Thymus (tissue), 14 donors: ENCODE data around the gene ZNF534. TPM values are rescaled to one million over a fixed set of nuclear protein-coding genes. Genes with fewer than 3 reads are reported as not detected.

ENCODE experiments used
- DNase-seq, 9 donors: peaks; one replicate each; pipeline ENCODE4 v3.0.0-alpha.2; 2013; ENCODE audit warnings: low spot score in 9 of 9, low read depth in 6 of 9, missing footprints in 1 of 9
- H3K27ac ChIP-seq, 2 donors: one replicate each; pipeline ENCODE4 v1.5.1; 2013; ENCODE audit warnings: control low read depth in 1 of 2, low read depth in 1 of 2, low read length in 1 of 2, mild to moderate bottlenecking in 1 of 2, moderate library complexity in 1 of 2
- H3K27me3 ChIP-seq, 2 donors: one replicate each; pipeline ENCODE4 v1.5.1; 2013; ENCODE audit warnings: low read length in 1 of 2; ENCODE audit not compliant: control insufficient read depth in 2 of 2, insufficient read depth in 1 of 2
- H3K36me3 ChIP-seq, 2 donors: one replicate each; pipeline ENCODE4 v1.5.1; 2013; ENCODE audit warnings: low read length in 1 of 2, mild to moderate bottlenecking in 1 of 2, moderate library complexity in 1 of 2; ENCODE audit not compliant: control insufficient read depth in 2 of 2, insufficient read depth in 2 of 2
- H3K4me1 ChIP-seq, 2 donors: one replicate each; pipeline ENCODE4 v1.5.1; 2013; ENCODE audit warnings: low read length in 2 of 2; ENCODE audit not compliant: control insufficient read depth in 2 of 2, insufficient read depth in 2 of 2
- H3K4me3 ChIP-seq, 2 donors: one replicate each; pipeline ENCODE4 v1.5.1; 2013; ENCODE audit warnings: low read length in 2 of 2, control low read depth in 1 of 2, mild to moderate bottlenecking in 1 of 2
- H3K9me3 ChIP-seq, 2 donors: one replicate each; pipeline ENCODE4 v1.5.1; 2013; ENCODE audit warnings: low read length in 1 of 2, mild to moderate bottlenecking in 1 of 2; ENCODE audit not compliant: control insufficient read depth in 2 of 2, insufficient read depth in 1 of 2
- WGBS: extraction: QIAGEN DNeasy Blood & Tissue Kit; methylation state at CpG from one replicate; pipeline ENCODE4 v1.1.7; 2013; 5-methylcytosine and 5-hydroxymethylcytosine counted together
- long read RNA-seq, 10 donors: transcript quantifications; one replicate each; lab custom pipeline, GENCODE V29; 2026
- polyA plus RNA-seq: library from polyadenylated mRNA; stranded (reverse); fragments of 200-250 nt; gene quantifications from one replicate; pipeline ENCODE4 v1.2.3, GENCODE V29; 2013
- total RNA-seq: library from RNA; stranded (reverse); fragments of 120-200 nt; gene quantifications from one replicate; pipeline ENCODE4 v1.2.4, GENCODE V29; 2013
- donor health status: healthy.

The ZNF534 gene
- total RNA-seq (0.05 TPM), polyA plus RNA-seq (0.82 TPM)
- long read RNA-seq, donor 1, result 0 reads
- long read RNA-seq, donor 2, result 0 reads
- long read RNA-seq, donor 3, result 0 reads
- long read RNA-seq, donor 4, result 0 reads
- long read RNA-seq, donor 5, result 0 reads
- long read RNA-seq, donor 6, result 0 reads
- long read RNA-seq, donor 7, result 0 reads
- long read RNA-seq, donor 8, result 0 reads
- long read RNA-seq, donor 9, result 0 reads
- long read RNA-seq, donor 10, result 0 reads

DNA sequence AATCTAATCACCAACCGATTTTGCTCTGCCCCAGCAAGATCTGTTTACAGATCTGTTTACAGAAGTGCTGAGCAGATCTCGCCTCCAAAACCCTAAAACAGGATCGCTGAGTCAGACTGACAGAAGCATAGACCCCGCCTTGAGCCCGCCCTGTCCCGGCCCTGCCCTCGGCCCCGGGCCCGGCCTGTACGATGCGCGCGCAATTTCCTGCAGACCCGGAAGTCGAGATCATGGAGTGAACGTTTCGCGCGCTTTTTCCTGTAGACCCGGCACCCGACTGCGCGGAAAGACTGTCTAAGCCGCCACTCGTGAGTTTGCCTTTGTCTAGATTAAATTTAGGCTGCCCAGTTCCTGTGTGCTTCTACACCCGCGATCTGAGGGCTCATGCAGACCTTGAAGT is at the start of gene ZNF534:
TSS of gene ZNF534 (plus strand) at position 212 of the 400 bp plus-strand sequence. CDS start 2,327 bp downstream, outside the sequence.
- Histone ChIP-seq H3K4me1 (no peaks in the 10 kb centered on the region), H3K4me3 (no peak within 1 kb of the TSS), H3K36me3 (no peaks in the 10 kb centered on the region), H3K9me3 (peaks cover 8 to 51% of the 10 kb centered on the region in 2 donors), H3K27me3 (no peaks in the 10 kb centered on the region), H3K27ac (no peak within 1 kb of the TSS)
- DNase-seq, result no peak
- 70% methylated on average over 27 of the region's 27 CpGs for WGBS

GRCh38 chr19:52391135-52391534 is 37.8 kb upstream of the ZNF534 start:
- WGBS, result 81% methylated on average over 1 of the region's 1 CpG
- Histone ChIP-seq H3K36me3 (peaks cover 0 to 5% of the 10 kb centered on the region in 2 donors), H3K4me1 (no peaks in the 10 kb centered on the region), H3K27me3 (no peaks in the 10 kb centered on the region), H3K27ac (no peak overlapping the region), H3K9me3 (peaks cover 6 to 36% of the 10 kb centered on the region in 2 donors), H3K4me3 (no peak overlapping the region)
- no peak for DNase-seq

GRCh38 chr19:52397310-52398080 is 31.5 kb upstream of the ZNF534 start, which contains the start of gene ZNF528:
ZNF528 (plus strand) TSS chr19:52397849; CDS start chr19:52402014, 4,165 bp downstream.
- peaks cover 3 to 34% of the 10 kb centered on the region in 2 donors for H3K9me3 ChIP-seq
- peak within 1 kb of the TSS; percentile 53 to 65 for H3K4me3 ChIP-seq
- peak; percentile 52 to 92 (median 78) for DNase-seq
- peaks cover 0 to 5% of the 10 kb centered on the region in 2 donors for H3K36me3 ChIP-seq
- peak within 1 kb of the TSS; percentile 2 to 88 for H3K27ac ChIP-seq
- peaks cover 0 to 5% of the 10 kb centered on the region in 2 donors for H3K4me1 ChIP-seq
- no peaks in the 10 kb centered on the region for H3K27me3 ChIP-seq
- 2% methylated on average over 36 of the region's 36 CpGs for WGBS

DNA sequence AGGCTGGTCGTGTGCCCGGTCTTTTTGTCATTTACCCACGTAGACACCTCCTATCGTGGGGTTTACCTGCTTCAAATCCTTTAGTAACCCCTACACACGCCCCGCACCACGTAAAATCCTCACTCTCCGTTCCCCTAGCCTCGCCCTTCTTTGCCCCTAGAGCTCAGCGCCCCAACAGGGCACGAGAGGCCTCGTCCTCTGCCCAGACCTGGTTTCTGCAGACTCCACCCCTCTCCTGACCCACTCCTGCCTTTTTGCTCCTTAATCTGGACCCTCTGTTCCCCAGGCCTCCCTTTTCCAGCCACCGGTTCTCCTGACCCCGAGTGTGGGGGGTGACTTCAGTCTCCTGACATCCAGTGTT is 30.9 kb upstream of the ZNF534 start:
- peak overlapping the region; percentile 2 to 88 for H3K27ac ChIP-seq
- peaks cover 0 to 5% of the 10 kb centered on the region in 2 donors for H3K4me1 ChIP-seq
- H3K36me3 ChIP-seq, result peaks cover 0 to 5% of the 10 kb centered on the region in 2 donors
- peaks cover 3 to 34% of the 10 kb centered on the region in 2 donors for H3K9me3 ChIP-seq
- H3K27me3 ChIP-seq, result no peaks in the 10 kb centered on the region
- 8% methylated on average over 14 of the region's 14 CpGs for WGBS
- H3K4me3 ChIP-seq, result peak overlapping the region; percentile 53 to 65
- peak in 1 of 9 donors; percentile 1 for DNase-seq

- H3K36me3 ChIP-seq, result peaks cover 3 to 29% of the 10 kb centered on the region in 2 donors
- no peak overlapping the region for H3K27ac ChIP-seq
- no peak for DNase-seq
- no peak overlapping the region for H3K4me3 ChIP-seq
- 90% methylated on average over 6 of the region's 6 CpGs for WGBS
- no peaks in the 10 kb centered on the region for H3K4me1 ChIP-seq
- H3K9me3 ChIP-seq, result peaks cover 8 to 22% of the 10 kb centered on the region in 2 donors
- H3K27me3 ChIP-seq, result no peaks in the 10 kb centered on the region
Observed at GRCh38 chr19:52410276-52410675, 18.7 kb upstream of the ZNF534 start.

- 98% methylated on average over 5 of the region's 5 CpGs for WGBS
- Histone ChIP-seq H3K36me3 (peaks cover 0 to 12% of the 10 kb centered on the region in 2 donors), H3K4me3 (no peak overlapping the region), H3K27me3 (no peaks in the 10 kb centered on the region), H3K27ac (no peak overlapping the region), H3K9me3 (peaks cover 10 to 28% of the 10 kb centered on the region in 2 donors), H3K4me1 (no peaks in the 10 kb centered on the region)
- no peak for DNase-seq
Observed at GRCh38 chr19:52415711-52416110, 13.2 kb upstream of the ZNF534 start.

GRCh38 chr19:52442179-52442578 is 13.2 kb downstream of the ZNF534 start:
- Histone ChIP-seq H3K9me3 (peaks cover 1 to 9% of the 10 kb centered on the region in 2 donors), H3K4me1 (no peaks in the 10 kb centered on the region), H3K4me3 (no peak overlapping the region), H3K27ac (no peak overlapping the region), H3K36me3 (no peaks in the 10 kb centered on the region), H3K27me3 (no peaks in the 10 kb centered on the region)
- DNase-seq, result no peak
- 84% methylated on average over 3 of the region's 3 CpGs for WGBS

GRCh38 chr19:52444506-52444905 is 15.6 kb downstream of the ZNF534 start:
- 44% methylated on average over 2 of the region's 2 CpGs for whole genome bisulfite sequencing
- Histone ChIP-seq H3K9me3 (peaks cover 1 to 9% of the 10 kb centered on the region in 2 donors), H3K27ac (no peak overlapping the region), H3K27me3 (no peaks in the 10 kb centered on the region), H3K4me1 (no peaks in the 10 kb centered on the region), H3K4me3 (no peak overlapping the region), H3K36me3 (no peaks in the 10 kb centered on the region)
- no peak for DNase-seq

DNA sequence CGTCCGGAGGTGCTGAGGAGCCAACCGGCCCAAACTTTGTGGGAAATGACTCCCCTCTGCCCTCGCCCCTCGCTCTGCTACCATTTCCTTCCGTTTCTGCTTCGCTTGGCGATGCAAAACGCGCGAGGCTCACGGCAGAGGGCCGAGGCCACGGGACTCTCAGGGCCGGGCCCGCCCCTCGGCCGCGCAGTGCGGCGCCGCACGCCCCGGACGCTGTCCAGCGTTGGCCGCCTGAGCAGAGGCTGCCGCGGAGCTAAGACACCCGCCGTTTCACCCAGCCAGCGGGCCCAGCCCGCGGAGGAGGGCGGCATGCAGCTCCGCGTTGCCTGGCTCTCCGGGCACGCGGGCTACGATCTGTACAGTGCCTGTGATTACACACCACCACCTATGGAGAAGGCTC is 22.3 kb downstream of the ZNF534 start:
- DNase-seq, result no peak
- Histone ChIP-seq H3K36me3 (no peaks in the 10 kb centered on the region), H3K27ac (no peak overlapping the region), H3K4me1 (no peaks in the 10 kb centered on the region), H3K27me3 (no peaks in the 10 kb centered on the region), H3K9me3 (peaks cover 10 to 29% of the 10 kb centered on the region in 2 donors), H3K4me3 (no peak overlapping the region)
- 42% methylated on average over 41 of the region's 41 CpGs for WGBS
